GM12892 (cell line): ENCODE results near the gene RBMY1A1.
"Not testable (repeated sequence)": the region's sequence is repeated elsewhere in the genome, so short reads cannot be mapped to it uniquely, and the experiment has no call there.

Source experiments
- POLR2A ChIP-seq: IDR thresholded peaks from 2 replicates; pipeline ENCODE4 v1.6.1; 2011; ENCODE audit warnings: low read depth, low read length, control low read depth
- POLR2AphosphoS5 ChIP-seq: IDR thresholded peaks from 2 replicates; pipeline ENCODE4 v1.6.1; 2011; ENCODE audit warnings: low read depth, low read length, control low read depth
- TAF1 ChIP-seq: IDR thresholded peaks from 2 replicates; pipeline ENCODE4 v1.6.1; 2011; ENCODE audit warnings: low read depth, mild to moderate bottlenecking, control low read depth, low read length, borderline replicate concordance

DNA sequence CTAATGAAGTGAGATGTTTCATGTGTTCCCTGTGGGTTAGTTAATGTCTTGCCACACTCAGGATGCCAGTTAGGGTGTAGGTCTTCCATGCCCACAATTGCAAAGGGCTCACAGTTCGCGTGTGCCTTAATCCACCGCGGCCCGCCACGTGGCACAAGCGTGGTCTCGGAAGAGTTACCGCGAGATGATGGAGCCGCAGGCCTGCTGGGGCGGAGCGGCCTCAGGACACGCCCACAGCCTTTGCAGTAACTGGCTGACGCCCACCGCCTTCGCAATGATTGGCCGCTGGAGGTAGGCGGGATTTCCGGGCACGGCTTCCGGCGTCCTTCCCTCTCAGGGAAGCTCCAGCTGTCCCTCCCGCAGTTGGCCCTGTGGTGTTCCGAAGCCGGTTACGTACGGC lies at the start of gene RBMY1A1:
- TF ChIP-seq POLR2A, POLR2AphosphoS5, TAF1: not testable (repeated sequence)
